22Rv1 (cell line): Measurements from ENCODE around the gene ESR1.

Experiments used
- CTCF ChIP-seq: fragments of 450-650 bp; IDR thresholded peaks from 2 replicates; pipeline ENCODE4 v1.5.1; 2017; ENCODE audit warnings: mild to moderate bottlenecking
- ZFX ChIP-seq: fragments of 450-650 bp; IDR thresholded peaks from 2 replicates; pipeline ENCODE4 v1.6.1; 2017; ENCODE audit warnings: antibody characterized with exemption, borderline replicate concordance

GRCh38 chr6:151885234-151885633 lies 77.8 kb downstream of the ESR1 start:
- TF ChIP-seq CTCF (no peak), ZFX (no peak)
